GM18526 (cell line): ENCODE data around the gene CSGALNACT2.

Source experiments
- POLR2A ChIP-seq: IDR thresholded peaks from 3 replicates; pipeline ENCODE4 v1.6.1; 2011; ENCODE audit not compliant: insufficient read length; ENCODE audit errors: extremely low read depth

Gene CSGALNACT2

DNA sequence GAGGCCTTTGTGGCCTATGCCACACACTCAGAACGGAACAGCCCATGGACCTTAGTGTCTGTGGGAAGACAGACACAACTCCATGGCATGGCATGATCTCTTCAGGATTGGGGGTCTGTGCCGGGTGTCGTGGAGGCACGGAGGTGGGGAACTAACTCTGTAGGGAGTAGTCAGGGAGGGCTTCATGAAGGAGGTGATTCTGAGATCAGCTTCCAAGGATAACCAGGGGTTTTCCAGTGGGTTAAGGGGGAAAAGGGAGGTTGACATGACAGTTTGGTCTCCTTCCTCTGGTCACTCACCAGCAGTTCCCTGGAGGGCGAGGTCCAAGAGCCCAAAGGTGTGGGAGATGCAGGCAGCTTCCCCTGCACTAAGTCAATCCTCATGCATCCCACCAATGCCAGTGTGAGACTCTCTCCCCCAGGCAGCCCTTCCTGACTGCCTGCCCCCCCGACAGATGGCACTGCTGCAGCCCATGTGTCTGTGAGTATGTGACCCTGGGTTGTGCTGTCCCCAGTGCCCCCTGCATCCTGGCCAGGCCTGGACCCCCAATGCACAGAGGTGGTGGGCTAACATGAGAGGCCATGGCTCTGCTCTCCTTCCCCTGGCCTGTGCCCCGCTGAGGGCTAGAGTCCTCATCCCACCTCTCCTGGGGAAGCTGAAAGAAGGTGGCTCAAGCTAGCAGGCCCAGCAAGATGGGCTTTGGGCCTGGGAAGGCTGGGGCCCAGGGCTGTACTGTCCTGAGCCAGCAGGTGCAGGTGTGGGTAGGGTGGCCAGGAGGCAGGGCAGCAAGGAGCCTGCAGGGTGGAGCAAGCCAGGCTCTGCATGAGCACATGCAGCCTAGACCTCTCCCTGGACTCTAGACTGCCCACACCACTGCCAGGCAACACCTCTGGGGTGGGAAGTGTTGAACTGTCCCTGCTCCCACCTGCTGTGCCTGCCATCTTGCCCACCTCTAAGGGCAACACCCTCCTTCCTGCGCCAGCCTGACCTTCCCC lies 88.9 kb downstream of the CSGALNACT2 start:
- TF ChIP-seq POLR2A: no peak

DNA sequence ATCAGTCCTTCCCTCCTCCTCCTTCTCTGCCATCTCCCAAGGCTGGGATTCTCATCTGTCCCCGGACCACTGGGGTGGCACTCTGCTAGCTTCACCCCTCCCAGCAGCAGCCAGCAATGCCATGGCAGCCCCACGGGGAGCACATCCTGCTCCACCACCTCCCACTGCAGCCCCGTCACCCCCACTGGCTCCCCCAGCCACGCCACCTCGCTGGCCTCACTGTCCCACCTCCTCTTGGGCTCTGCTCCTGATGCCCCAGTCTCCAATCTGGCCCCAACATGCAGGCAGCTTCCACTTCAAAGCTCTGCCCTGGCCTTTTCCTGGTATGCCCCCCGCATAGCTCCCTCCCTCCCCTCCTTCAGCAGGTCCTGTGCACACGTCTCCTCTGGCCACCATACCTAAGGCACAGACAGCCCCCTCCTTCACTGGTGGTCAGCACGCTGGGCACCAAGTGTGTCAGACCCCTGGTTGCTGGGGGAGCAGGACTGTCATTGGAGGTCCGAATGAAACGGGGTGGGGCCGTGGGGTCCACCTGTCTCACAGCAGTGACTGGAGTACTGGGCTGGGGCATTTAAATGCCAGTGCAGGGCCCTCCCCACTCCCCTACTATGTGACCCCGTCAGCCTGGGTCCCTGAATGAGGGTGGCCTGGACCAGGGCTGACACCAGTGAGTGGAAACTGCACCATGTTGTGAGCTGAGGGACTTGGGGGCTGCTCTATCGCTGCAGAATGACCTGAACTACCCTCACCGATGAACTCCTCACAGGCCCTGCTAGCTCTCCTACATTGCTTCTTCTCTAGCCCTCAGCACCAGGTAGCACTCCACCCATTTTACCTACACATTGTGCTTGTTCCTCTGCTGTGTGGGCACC lies 89.9 kb downstream of the CSGALNACT2 start:
- no peak for TF ChIP-seq POLR2A

DNA sequence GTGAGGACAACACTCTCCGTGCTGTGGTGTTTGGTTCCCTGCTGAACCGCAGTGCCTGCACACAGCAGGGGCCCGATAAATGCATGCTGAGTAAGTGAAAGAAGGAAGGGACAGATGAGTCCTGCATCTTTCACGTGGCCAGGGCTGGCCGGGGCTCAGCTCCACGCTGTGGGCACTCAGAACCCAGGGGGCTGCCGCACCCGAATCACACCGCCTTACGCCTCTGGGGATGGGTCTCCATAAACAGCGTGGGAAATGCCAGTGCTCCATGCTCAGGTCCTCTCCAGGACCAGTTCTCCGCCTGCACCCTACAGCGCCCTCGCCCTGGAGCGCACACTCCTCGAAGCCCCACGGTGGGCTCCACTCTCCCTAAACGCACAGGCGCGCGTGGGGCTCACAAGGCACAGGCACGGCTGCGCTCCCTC lies 90.5 kb downstream of the CSGALNACT2 start:
- no peak for TF ChIP-seq POLR2A

DNA sequence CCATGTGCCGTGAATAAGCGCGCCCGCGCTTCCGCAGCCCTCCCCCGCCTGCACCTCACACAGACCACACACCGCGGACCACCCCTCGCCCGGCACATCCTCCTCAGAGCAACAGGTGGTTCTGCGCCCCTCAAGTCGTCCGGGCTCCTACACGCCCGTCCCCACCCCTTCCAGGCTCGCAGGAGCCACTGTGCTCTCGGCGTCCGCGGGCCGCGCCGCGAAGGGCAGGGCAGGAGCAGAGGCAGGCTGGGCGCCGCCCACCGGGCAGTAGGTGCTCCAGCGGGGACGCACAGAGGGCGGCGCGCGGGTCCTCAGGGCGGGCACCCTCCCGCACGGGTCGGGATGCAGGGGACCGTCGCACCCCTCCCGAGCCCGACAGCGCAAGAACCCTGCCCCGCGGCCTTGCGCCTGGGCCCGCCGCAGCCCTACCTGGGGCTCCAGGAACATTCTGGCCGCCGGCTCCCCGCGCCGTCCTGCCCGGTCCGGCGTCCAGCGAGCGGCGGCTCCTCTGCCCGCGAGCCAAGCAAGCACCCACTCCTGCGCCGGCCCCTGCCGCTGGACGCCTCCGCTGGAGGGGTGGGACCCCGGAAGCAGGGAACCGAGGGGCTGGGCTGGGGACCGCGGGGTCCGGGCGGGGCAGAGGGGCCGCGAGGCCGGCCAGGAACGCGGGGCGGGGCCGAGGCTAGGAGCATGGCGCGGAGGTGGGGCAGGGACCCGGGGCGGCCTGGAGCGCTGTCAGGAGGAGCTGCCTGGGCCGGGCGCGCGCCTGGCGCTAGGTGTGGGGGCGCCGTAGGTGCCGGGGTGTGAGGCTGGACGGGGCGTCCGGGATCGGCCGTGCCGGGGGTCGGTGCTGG lies 91.2 kb downstream of the CSGALNACT2 start:
- TF ChIP-seq POLR2A: no peak

DNA sequence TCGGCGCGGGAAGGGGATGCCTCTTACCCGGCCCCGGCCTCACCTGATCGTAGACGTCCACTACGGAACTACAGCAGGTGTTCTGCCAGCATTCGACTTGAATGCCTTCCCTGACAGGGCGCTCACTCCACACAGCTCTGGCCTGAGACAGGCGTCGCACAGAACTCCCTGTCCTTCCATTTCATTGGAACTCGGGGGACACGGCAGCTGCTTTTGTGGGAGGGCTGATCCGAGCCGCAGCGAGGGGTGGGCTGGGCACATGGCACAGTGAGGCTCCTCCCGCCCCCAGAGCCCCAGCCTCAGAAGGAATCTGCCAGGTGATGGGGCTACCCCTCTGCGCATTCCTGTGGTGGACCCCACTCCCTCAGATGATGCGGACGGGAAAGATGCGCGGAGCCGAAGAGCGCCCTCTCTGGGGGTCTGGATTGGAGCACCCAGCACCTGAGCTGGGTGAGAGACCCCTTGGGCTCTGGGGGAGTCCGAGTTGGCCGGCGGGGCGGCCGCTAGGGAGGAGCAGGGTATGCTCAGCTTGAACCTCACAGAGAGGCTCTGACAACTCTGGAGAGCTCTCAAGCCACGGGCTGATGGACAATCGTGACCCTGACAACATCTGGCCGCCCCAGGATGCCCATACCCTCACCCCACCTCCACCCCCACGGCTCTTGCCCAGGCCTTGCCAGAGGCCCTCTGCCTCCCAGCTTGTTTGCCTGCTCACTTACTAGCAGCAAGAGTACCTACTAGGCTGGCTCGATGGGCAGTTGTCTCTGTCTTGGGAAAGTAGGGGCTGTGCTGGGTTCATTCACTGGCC lies 92.1 kb downstream of the CSGALNACT2 start:
- TF ChIP-seq POLR2A: no peak

DNA sequence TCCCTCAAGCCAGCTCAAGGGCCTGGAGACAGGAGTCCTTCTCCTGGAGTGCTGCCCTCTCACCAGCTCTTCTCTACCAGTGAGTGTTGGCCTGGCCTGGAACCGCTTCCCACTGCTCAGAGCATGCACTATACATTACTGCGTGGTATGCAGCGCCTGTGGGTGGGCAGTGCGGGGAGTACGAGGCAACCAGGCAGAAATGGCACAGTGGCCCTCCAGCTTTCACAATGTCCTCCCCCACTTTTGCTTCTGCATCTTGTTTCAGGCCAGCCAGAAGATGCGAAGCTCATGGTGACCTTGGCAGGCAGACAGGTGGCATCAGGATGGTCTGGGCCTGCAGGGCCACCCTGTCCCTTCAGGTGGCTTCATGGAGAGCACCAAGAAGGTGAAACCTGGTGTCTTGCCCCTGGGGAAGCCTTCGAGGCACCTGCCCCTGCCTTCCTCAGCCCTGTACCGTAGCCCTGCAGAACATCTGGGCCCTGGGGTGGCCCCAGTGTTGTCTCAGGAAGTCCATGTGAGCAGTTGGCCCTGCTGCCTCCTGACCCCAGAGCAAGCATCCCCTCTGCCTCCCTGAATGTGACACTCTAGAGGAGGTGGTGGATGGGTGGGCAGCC lies 92.8 kb downstream of the CSGALNACT2 start:
- no peak for TF ChIP-seq POLR2A

DNA sequence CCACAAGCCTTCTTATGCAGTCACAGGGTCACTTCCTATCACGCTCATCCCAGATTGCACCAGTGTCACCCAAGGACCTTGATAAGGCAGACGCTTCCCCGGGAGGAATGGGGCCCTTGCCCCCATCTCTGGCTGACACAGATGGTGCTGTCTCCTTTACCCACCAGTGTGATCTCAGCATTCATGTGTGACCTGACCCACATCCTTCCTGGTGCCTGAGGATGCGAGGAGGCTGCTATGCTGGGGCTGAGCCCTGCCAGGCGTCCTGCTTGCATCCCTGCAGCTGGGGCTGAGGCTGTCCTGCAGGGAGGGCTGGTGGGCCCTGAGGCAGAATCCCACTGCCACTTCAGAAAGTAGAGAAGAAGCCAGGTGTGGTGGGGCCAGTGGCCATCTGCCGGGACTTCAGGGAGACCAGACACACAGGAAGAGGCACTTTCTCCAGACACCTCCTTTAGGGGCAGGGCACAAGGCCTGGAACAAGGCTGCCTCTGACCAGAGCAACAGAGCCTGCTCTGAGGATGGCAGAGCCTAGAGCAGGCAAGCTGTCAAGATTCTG lies 93.4 kb downstream of the CSGALNACT2 start:
- no peak for TF ChIP-seq POLR2A

DNA sequence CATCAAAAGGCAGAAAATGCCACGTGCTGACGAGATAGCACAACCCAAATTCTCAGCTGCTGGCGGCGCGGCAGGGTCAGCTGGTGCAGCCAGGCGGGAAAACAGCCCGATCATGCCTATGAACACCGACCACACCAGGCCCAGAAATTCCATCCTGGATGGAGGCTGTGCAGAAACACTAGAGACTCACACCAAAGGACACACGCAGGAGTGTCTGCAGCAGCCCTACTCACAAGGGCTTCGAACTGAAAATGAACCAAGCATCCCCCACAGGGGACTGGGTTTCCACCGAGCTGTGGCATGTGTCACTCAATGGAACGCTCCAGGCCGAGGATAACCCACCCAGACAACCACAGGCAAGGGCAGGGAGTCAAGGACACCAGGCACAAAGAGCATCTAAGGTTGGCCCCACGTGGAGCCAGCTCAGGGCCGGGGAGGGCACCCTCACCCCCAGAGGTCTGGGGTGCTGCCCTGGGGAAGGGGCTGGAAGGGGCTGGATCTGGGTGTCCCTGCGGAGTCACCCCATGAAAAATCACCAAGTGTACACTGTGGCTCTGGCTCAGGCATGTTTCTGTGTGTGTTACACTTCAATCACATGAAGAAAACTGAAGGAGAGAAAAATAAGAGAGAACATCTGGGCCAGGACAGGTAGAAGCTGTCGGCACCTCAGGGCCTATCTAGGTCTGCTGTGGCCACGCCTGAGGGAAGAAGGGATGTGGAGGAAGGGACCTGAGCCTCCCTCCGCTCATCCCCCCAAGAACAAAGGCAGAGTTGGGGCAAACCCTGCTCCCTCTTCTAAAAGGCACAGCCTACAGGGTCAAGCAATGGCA lies 95.6 kb downstream of the CSGALNACT2 start:
- no peak for TF ChIP-seq POLR2A

DNA sequence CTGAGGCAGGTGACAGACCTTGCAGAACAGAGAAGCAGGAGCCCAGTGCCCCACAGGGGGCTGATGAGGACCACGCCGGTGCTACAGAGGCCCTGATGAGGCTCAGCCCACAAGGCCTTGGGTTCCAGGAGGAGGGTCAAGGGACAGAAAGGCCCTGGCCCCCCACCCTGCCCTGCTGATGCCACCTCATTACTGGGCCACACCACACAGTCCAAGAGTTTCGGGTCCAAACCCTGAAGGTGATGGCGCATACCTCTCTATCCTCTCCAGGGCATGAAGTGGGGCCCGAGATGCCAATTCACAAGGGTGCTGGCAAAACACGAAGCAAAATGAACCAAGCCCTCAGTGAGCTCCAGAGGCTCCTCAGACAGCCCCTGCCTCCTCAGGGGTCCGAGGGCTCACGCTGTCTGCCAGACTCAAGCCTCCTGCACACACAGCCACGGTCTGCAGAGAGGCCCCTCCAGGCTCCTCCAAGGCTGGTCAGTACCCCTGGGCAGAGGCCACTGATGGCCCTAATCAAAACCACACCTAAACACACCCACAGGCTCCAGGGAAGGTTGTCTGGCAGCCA lies 96.3 kb downstream of the CSGALNACT2 start:
- TF ChIP-seq POLR2A: no peak
